Muscle layer of colon (tissue), 2 donors: ENCODE measurements around the gene KCNJ4.

Experiments used
- H3K27ac ChIP-seq: one replicate; pipeline ENCODE4 v1.7.0; 2013; ENCODE audit warnings: low read depth, mild to moderate bottlenecking, low read length, moderate library complexity
- H3K27me3 ChIP-seq, 2 donors: one replicate each; pipeline ENCODE4 v1.7.0; 2013; ENCODE audit warnings: low read length in 2 of 2, mild to moderate bottlenecking in 2 of 2; ENCODE audit not compliant: insufficient read depth in 2 of 2, control insufficient read depth in 1 of 2
- H3K36me3 ChIP-seq: one replicate; pipeline ENCODE4 v1.7.0; 2013; ENCODE audit warnings: mild to moderate bottlenecking, low read length; ENCODE audit not compliant: insufficient read depth
- H3K4me1 ChIP-seq: one replicate; pipeline ENCODE4 v1.7.0; 2013; ENCODE audit warnings: mild to moderate bottlenecking, low read length; ENCODE audit not compliant: insufficient read depth
- H3K4me3 ChIP-seq, 2 donors: one replicate each; pipeline ENCODE4 v1.7.0; 2013; ENCODE audit warnings: low read length in 2 of 2, low read depth in 1 of 2, mild to moderate bottlenecking in 1 of 2, moderate library complexity in 1 of 2
- H3K9ac ChIP-seq: one replicate; pipeline ENCODE4 v1.7.0; 2013; ENCODE audit warnings: low read length
- H3K9me3 ChIP-seq: one replicate; pipeline ENCODE4 v1.7.0; 2013; ENCODE audit warnings: mild to moderate bottlenecking, low read length
- donor health status: abdominal sarcoma.
- donor health status: Adenocarcinoma of cecum.

Gene KCNJ4

GRCh38 chr22:38436629-38437395, 18.2 kb downstream of the KCNJ4 start:
- Histone ChIP-seq H3K4me3 (no peak overlapping the region), H3K9ac (no peak overlapping the region), H3K9me3 (no peaks in the 10 kb centered on the region), H3K36me3 (no peaks in the 10 kb centered on the region), H3K27ac (no peak overlapping the region), H3K4me1 (no peaks in the 10 kb centered on the region), H3K27me3 (peaks cover 0 to 11% of the 10 kb centered on the region in 2 donors)

GRCh38 chr22:38435965-38436364, 19.0 kb downstream of the KCNJ4 start:
- Histone ChIP-seq H3K9me3 (no peaks in the 10 kb centered on the region), H3K9ac (no peak overlapping the region), H3K4me3 (no peak overlapping the region), H3K4me1 (no peaks in the 10 kb centered on the region), H3K27ac (no peak overlapping the region), H3K27me3 (peaks cover 0 to 4% of the 10 kb centered on the region in 2 donors), H3K36me3 (no peaks in the 10 kb centered on the region)

- Histone ChIP-seq H3K4me1 (no peaks in the 10 kb centered on the region), H3K27me3 (peaks cover 0 to 4% of the 10 kb centered on the region in 2 donors), H3K9me3 (no peaks in the 10 kb centered on the region), H3K9ac (no peak overlapping the region), H3K27ac (no peak overlapping the region), H3K36me3 (no peaks in the 10 kb centered on the region), H3K4me3 (no peak overlapping the region)
Observed at GRCh38 chr22:38435010-38435409, 20.0 kb downstream of the KCNJ4 start.

GRCh38 chr22:38433871-38434270, 21.1 kb downstream of the KCNJ4 start:
- no peak overlapping the region for H3K4me3 ChIP-seq
- H3K4me1 ChIP-seq: no peaks in the 10 kb centered on the region
- no peaks in the 10 kb centered on the region for H3K36me3 ChIP-seq
- H3K27ac ChIP-seq: no peak overlapping the region
- H3K27me3 ChIP-seq: peaks cover 0 to 4% of the 10 kb centered on the region in 2 donors
- no peaks in the 10 kb centered on the region for H3K9me3 ChIP-seq
- no peak overlapping the region for H3K9ac ChIP-seq

GRCh38 chr22:38432264-38432663, 22.7 kb downstream of the KCNJ4 start:
- no peak overlapping the region for H3K9ac ChIP-seq
- no peak overlapping the region for H3K27ac ChIP-seq
- peaks cover 0 to 4% of the 10 kb centered on the region in 2 donors for H3K27me3 ChIP-seq
- no peaks in the 10 kb centered on the region for H3K9me3 ChIP-seq
- no peaks in the 10 kb centered on the region for H3K36me3 ChIP-seq
- no peak overlapping the region for H3K4me3 ChIP-seq
- no peaks in the 10 kb centered on the region for H3K4me1 ChIP-seq

- Histone ChIP-seq H3K27me3 (peaks cover 0 to 4% of the 10 kb centered on the region in 2 donors), H3K36me3 (no peaks in the 10 kb centered on the region), H3K27ac (no peak overlapping the region), H3K4me1 (no peaks in the 10 kb centered on the region), H3K9ac (no peak overlapping the region), H3K9me3 (no peaks in the 10 kb centered on the region), H3K4me3 (no peak overlapping the region)
Observed at GRCh38 chr22:38431266-38432010, 23.6 kb downstream of the KCNJ4 start.

- Histone ChIP-seq H3K27ac (no peak overlapping the region), H3K4me3 (no peak overlapping the region), H3K36me3 (no peaks in the 10 kb centered on the region), H3K9me3 (no peaks in the 10 kb centered on the region), H3K9ac (no peak overlapping the region), H3K27me3 (peaks cover 0 to 4% of the 10 kb centered on the region in 2 donors), H3K4me1 (no peaks in the 10 kb centered on the region)
Observed at GRCh38 chr22:38429499-38430068, 25.4 kb downstream of the KCNJ4 start.

- no peaks in the 10 kb centered on the region for H3K4me1 ChIP-seq
Observed at GRCh38 chr22:38428714-38429113, 26.3 kb downstream of the KCNJ4 start.

GRCh38 chr22:38427940-38428339, 27.1 kb downstream of the KCNJ4 start:
- Histone ChIP-seq H3K9ac (no peak overlapping the region), H3K36me3 (no peaks in the 10 kb centered on the region), H3K9me3 (no peaks in the 10 kb centered on the region), H3K4me3 (no peak overlapping the region), H3K4me1 (no peaks in the 10 kb centered on the region), H3K27me3 (no peaks in the 10 kb centered on the region), H3K27ac (no peak overlapping the region)

More at GRCh38 chr22:38428714-38429113, 26.3 kb downstream of the KCNJ4 start:
- no peaks in the 10 kb centered on the region for H3K27me3 ChIP-seq
- H3K4me3 ChIP-seq: no peak overlapping the region
- H3K27ac ChIP-seq: no peak overlapping the region
- H3K36me3 ChIP-seq: no peaks in the 10 kb centered on the region
- no peak overlapping the region for H3K9ac ChIP-seq
- H3K9me3 ChIP-seq: no peaks in the 10 kb centered on the region

- no peak overlapping the region for H3K4me3 ChIP-seq
- no peaks in the 10 kb centered on the region for H3K4me1 ChIP-seq
- H3K9ac ChIP-seq: no peak overlapping the region
- H3K36me3 ChIP-seq: no peaks in the 10 kb centered on the region
- no peaks in the 10 kb centered on the region for H3K9me3 ChIP-seq
- no peak overlapping the region for H3K27ac ChIP-seq
- no peaks in the 10 kb centered on the region for H3K27me3 ChIP-seq
Observed at GRCh38 chr22:38427465-38427864, 27.5 kb downstream of the KCNJ4 start.

- Histone ChIP-seq H3K27ac (no peak overlapping the region), H3K4me3 (no peak overlapping the region), H3K36me3 (no peaks in the 10 kb centered on the region), H3K9ac (no peak overlapping the region), H3K4me1 (no peaks in the 10 kb centered on the region), H3K27me3 (no peaks in the 10 kb centered on the region), H3K9me3 (no peaks in the 10 kb centered on the region)
Observed at GRCh38 chr22:38426628-38427027, 28.4 kb downstream of the KCNJ4 start.
